OCI-LY3 (cell line): ENCODE data around the gene GTF2H1.
"Not testable (repeated sequence)": the region's sequence is repeated elsewhere in the genome, so short reads cannot be mapped to it uniquely, and the experiment has no call there.

Source experiments
- H2AFZ ChIP-seq: fragments of 200-600, 300-600 bp; shearing (Covaris generic); 2 replicates; pipeline ENCODE4 v1.6.0; 2014; ENCODE audit warnings: antibody characterized with exemption, low read depth, low read length
- H3K27ac ChIP-seq: fragments of 200-600, 300-600 bp; sonication (generic); 2 replicates; pipeline ENCODE4 v1.5.1; 2014; ENCODE audit warnings: mild to moderate bottlenecking, low read length, moderate library complexity, mixed read lengths
- H3K27me3 ChIP-seq: fragments of 200-600, 300-600 bp; sonication (generic); 2 replicates; pipeline ENCODE4 v1.6.1; 2014; ENCODE audit warnings: low read depth, low read length, mixed read lengths
- H3K36me3 ChIP-seq: fragments of 200-600, 300-600 bp; sonication (generic); replicated peaks from 2 replicates; pipeline ENCODE3; 2014; ENCODE audit warnings: low read depth, low read length, mixed read lengths
- H3K4me1 ChIP-seq: fragments of 300-600, 200-600 bp; sonication (generic); 2 replicates; pipeline ENCODE4 v1.6.1; 2014; ENCODE audit warnings: low read length, mixed read lengths
- H3K4me2 ChIP-seq: fragments of 200-600, 300-600 bp; sonication (generic); 2 replicates; pipeline ENCODE4 v1.6.1; 2014; ENCODE audit warnings: low read length, mixed read lengths
- H3K4me3 ChIP-seq: fragments of 300-600, 200-600 bp; sonication (generic); 2 replicates; pipeline ENCODE4 v1.5.1; 2014; ENCODE audit warnings: antibody characterized with exemption, mild to moderate bottlenecking, low read length, moderate library complexity
- H3K79me2 ChIP-seq: fragments of 300-600, 200-600 bp; shearing (Covaris generic); 2 replicates; pipeline ENCODE4 v1.6.1; 2014; ENCODE audit warnings: mild to moderate bottlenecking, low read length, mixed read lengths
- H3K9ac ChIP-seq: fragments of 300-600, 200-600 bp; shearing (Covaris generic); 2 replicates; pipeline ENCODE4 v1.6.0; 2014; ENCODE audit warnings: mild to moderate bottlenecking, low read length, moderate library complexity
- H3K9me3 ChIP-seq: fragments of 200-600, 300-600 bp; shearing (Covaris generic); 2 replicates; pipeline ENCODE4 v1.6.1; 2014; ENCODE audit warnings: low read length, mixed read lengths; ENCODE audit not compliant: insufficient read depth
- H4K20me1 ChIP-seq: fragments of 200-600, 300-600 bp; sonication (generic); 2 replicates; pipeline ENCODE4 v1.6.1; 2016; ENCODE audit warnings: low read length, mixed read lengths; ENCODE audit not compliant: insufficient read depth
- EZH2phosphoT487 ChIP-seq: fragments of 200-600 bp; shearing (Covaris generic); IDR thresholded peaks from 2 replicates; pipeline ENCODE4 v1.6.1; 2018; ENCODE audit warnings: antibody characterized with exemption, mixed run types, low read depth
- TF ChIP-seq, protein P1 (sequence below): fragments of 200-600, 300-600 bp; sonication (generic); IDR thresholded peaks from 2 replicates; pipeline ENCODE4 v1.5.1; 2014; ENCODE audit warnings: antibody characterized with exemption, low read length, low read depth

The GTF2H1 gene

GRCh38 chr11:18394275-18394927, 72.0 kb downstream of the GTF2H1 start, which contains the start of gene LDHA:
Gene LDHA, plus strand, starts transcription at chr11:18394563. Its CDS starts 2,280 bp downstream, at chr11:18396843.
- Histone ChIP-seq H3K9ac (peak within 1 kb of the TSS; percentile 99), H3K27me3 (no peaks in the 10 kb centered on the region), H3K4me1 (peaks cover 14% of the 10 kb centered on the region), H3K9me3 (no peaks in the 10 kb centered on the region), H4K20me1 (peaks cover 42% of the 10 kb centered on the region), H3K4me3 (peak within 1 kb of the TSS; percentile 93), H3K27ac (peak within 1 kb of the TSS; percentile 88), H2AFZ (peak within 1 kb of the TSS; percentile 32; the same call in 1 of the 2 replicates), H3K4me2 (peak within 1 kb of the TSS; percentile 92), H3K36me3 (peaks cover 41% of the 10 kb centered on the region), H3K79me2 (peaks cover 56% of the 10 kb centered on the region)
- TF ChIP-seq EZH2phosphoT487: no peak
- TF ChIP-seq, protein P1, sequence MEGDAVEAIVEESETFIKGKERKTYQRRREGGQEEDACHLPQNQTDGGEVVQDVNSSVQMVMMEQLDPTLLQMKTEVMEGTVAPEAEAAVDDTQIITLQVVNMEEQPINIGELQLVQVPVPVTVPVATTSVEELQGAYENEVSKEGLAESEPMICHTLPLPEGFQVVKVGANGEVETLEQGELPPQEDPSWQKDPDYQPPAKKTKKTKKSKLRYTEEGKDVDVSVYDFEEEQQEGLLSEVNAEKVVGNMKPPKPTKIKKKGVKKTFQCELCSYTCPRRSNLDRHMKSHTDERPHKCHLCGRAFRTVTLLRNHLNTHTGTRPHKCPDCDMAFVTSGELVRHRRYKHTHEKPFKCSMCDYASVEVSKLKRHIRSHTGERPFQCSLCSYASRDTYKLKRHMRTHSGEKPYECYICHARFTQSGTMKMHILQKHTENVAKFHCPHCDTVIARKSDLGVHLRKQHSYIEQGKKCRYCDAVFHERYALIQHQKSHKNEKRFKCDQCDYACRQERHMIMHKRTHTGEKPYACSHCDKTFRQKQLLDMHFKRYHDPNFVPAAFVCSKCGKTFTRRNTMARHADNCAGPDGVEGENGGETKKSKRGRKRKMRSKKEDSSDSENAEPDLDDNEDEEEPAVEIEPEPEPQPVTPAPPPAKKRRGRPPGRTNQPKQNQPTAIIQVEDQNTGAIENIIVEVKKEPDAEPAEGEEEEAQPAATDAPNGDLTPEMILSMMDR: no peak

GRCh38 chr11:18394928-18395734, 72.8 kb downstream of the GTF2H1 start:
- Histone ChIP-seq H3K36me3 (peaks cover 48% of the 10 kb centered on the region), H3K27me3 (no peaks in the 10 kb centered on the region), H3K4me1 (peaks cover 14% of the 10 kb centered on the region), H3K4me3 (peak overlapping the region; percentile 93), H2AFZ (no peak overlapping the region), H3K9me3 (no peaks in the 10 kb centered on the region), H3K79me2 (peaks cover 63% of the 10 kb centered on the region), H3K27ac (peak overlapping the region; percentile 88), H4K20me1 (peaks cover 49% of the 10 kb centered on the region), H3K4me2 (peak overlapping the region; percentile 92), H3K9ac (peak overlapping the region; percentile 99)
- TF ChIP-seq, protein P1: no peak
- no peak for TF ChIP-seq EZH2phosphoT487

GRCh38 chr11:18395735-18396504, 73.6 kb downstream of the GTF2H1 start:
- no peaks in the 10 kb centered on the region for H3K9me3 ChIP-seq
- H3K4me2 ChIP-seq: peak overlapping the region; percentile 92
- peaks cover 14% of the 10 kb centered on the region for H3K4me1 ChIP-seq
- H3K36me3 ChIP-seq: peaks cover 55% of the 10 kb centered on the region
- H3K4me3 ChIP-seq: peak overlapping the region; percentile 93
- H3K27ac ChIP-seq: peak overlapping the region; percentile 88
- H2AFZ ChIP-seq: no peak overlapping the region
- peak overlapping the region; percentile 99 for H3K9ac ChIP-seq
- no peaks in the 10 kb centered on the region for H3K27me3 ChIP-seq
- peaks cover 70% of the 10 kb centered on the region for H3K79me2 ChIP-seq
- H4K20me1 ChIP-seq: peaks cover 56% of the 10 kb centered on the region
- no peak for TF ChIP-seq EZH2phosphoT487
- TF ChIP-seq, protein P1: no peak

- H3K9ac ChIP-seq: no peak overlapping the region
- peaks cover 65% of the 10 kb centered on the region for H3K36me3 ChIP-seq
- H3K4me2 ChIP-seq: no peak overlapping the region
- no peak overlapping the region for H3K4me3 ChIP-seq
- TF ChIP-seq, protein P1: no peak
- TF ChIP-seq EZH2phosphoT487: no peak
- H4K20me1 ChIP-seq: peaks cover 66% of the 10 kb centered on the region
- no peak overlapping the region for H3K27ac ChIP-seq
- no peak overlapping the region for H2AFZ ChIP-seq
- peaks cover 14% of the 10 kb centered on the region for H3K4me1 ChIP-seq
- H3K79me2 ChIP-seq: peaks cover 75% of the 10 kb centered on the region
- no peaks in the 10 kb centered on the region for H3K9me3 ChIP-seq
- no peaks in the 10 kb centered on the region for H3K27me3 ChIP-seq
Measured at GRCh38 chr11:18397921-18398320, 75.6 kb downstream of the GTF2H1 start.

DNA sequence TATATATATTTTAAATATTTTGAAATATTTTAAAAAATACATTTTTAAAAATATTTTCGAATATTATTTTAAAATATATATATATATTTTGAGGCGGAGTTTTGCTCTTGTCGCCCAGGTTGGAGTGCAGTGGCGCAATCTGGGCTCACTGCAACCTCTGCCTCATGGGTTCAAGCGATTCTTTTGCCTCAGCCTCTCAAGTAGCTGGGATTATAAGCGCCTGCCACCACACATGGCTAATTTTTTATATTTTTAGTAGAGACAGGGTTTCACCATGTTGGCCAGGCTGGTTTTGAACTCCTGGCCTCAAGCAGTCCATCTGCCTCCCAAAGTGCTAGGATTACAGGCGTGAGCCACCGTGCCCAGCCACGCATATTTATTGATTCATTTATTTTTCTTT, 78.7 kb downstream of the GTF2H1 start:
- Histone ChIP-seq H3K79me2 (peaks cover 54% of the 10 kb centered on the region), H4K20me1 (peaks cover 80% of the 10 kb centered on the region), H3K36me3 (peaks cover 73% of the 10 kb centered on the region)
- not testable (repeated sequence) for H3K27me3 ChIP-seq, H3K9ac ChIP-seq, H3K4me3 ChIP-seq, H3K4me1 ChIP-seq, H3K27ac ChIP-seq, H3K4me2 ChIP-seq, H2AFZ ChIP-seq, H3K9me3 ChIP-seq
